K562 (cell line): Measurements from ENCODE around the gene CAPN2. TPM values are rescaled to one million over a fixed set of nuclear protein-coding genes. Genes with fewer than 3 reads are reported as not detected.
A peak's percentile ranks its signal among the peaks of the same experiment; 100 is the strongest.

ENCODE experiments used
- CBFA2T3 ChIP-seq: fragments of 450-650 bp; IDR thresholded peaks from 2 replicates; pipeline ENCODE4 v1.6.1; 2017
- MEF2D ChIP-seq: conservative IDR thresholded peaks from 2 replicates; pipeline ENCODE4 v1.6.1; 2016; ENCODE audit warnings: low read depth, missing genetic modification characterization, missing compliant biosample characterization
- NCOR1 ChIP-seq: fragments of 450-650 bp; IDR thresholded peaks from 2 replicates; pipeline ENCODE4 v1.6.1; 2016; ENCODE audit warnings: mild to moderate bottlenecking, moderate library complexity
- SMARCB1 ChIP-seq: IDR thresholded peaks from 2 replicates; pipeline ENCODE4 v1.6.1; 2011; ENCODE audit warnings: improper control_type of control experiment, low read depth; ENCODE audit not compliant: insufficient read length
- polyA plus RNA-seq, 8 experiments: library from polyadenylated mRNA; depleted of rRNA in 4 of 8; stranded (reverse) in 5 of 8; unstranded in 3 of 8; fragments of >200 nt; fragmentation: Nextera tagmentation in 2 of 8; fragmentation: Illumina TruSeq in 1 of 8; extraction: Ambion mirVana in 2 of 8; extraction: Trizol in 1 of 8; gene quantifications; 2 replicates each; pipeline versions ENCODE4 v1.2.1 to v1.2.3, GENCODE V29; 2011 to 2014; ENCODE audit warnings: inconsistent platforms in 1 of 8, missing spikeins in 1 of 8
- total RNA-seq, 7 experiments: library from RNA; depleted of rRNA in 6 of 7; stranded (reverse); fragments of >200 nt in 6 of 7; fragmentation: Illumina TruSeq in 2 of 7; extraction: Trizol in 2 of 7; gene quantifications; 2 replicates each; pipeline versions ENCODE4 v1.2.1 to v1.2.3, GENCODE V29; 2011 to 2021; ENCODE audit warnings: low replicate concordance in 1 of 7
- TF ChIP-seq, protein P1 (sequence below), 2 experiments: fragments of 450-650 bp; IDR thresholded peaks; 2 replicates each; pipeline ENCODE4 v1.6.1; 2018; ENCODE audit warnings: mild to moderate bottlenecking in 2 of 2, low read depth in 1 of 2; ENCODE audit not compliant: partially characterized antibody in 2 of 2
- TF ChIP-seq, protein P2 (sequence below): fragments of 250-450 bp; sonication (Bioruptor Pico); IDR thresholded peaks from 2 replicates; pipeline ENCODE4 v1.6.1; 2021; ENCODE audit warnings: mild to moderate bottlenecking
- TF ChIP-seq, protein P3 (sequence below), 2 experiments: fragments of 450-650 bp in 1 of 2; sonication (generic) in 1 of 2; formaldehyde crosslinking in 1 of 2; IDR thresholded peaks; 2 replicates each; pipeline versions ENCODE4 v1.7.1 to v1.9.0; 2016 to 2022; ENCODE audit warnings: inconsistent platforms in 1 of 2, mild to moderate bottlenecking in 1 of 2, missing genetic modification reagents in 1 of 2
- TF ChIP-seq, protein P4 (sequence below): fragments of 250-450 bp; sonication (Bioruptor Pico); IDR thresholded peaks from 2 replicates; pipeline ENCODE4 v1.8.0; 2022; ENCODE audit warnings: moderate library complexity, mild to moderate bottlenecking, inconsistent platforms
- TF ChIP-seq, protein P5 (sequence below): fragments of 450-650 bp; formaldehyde crosslinking; IDR thresholded peaks from 2 replicates; pipeline ENCODE4 v1.4.0; 2022; ENCODE audit warnings: mild to moderate bottlenecking, moderate library complexity
- TF ChIP-seq, protein P6 (sequence below): sonication (generic); formaldehyde crosslinking; IDR thresholded peaks from 2 replicates; pipeline ENCODE4 v1.8.0; 2022; ENCODE audit warnings: mild to moderate bottlenecking, missing genetic modification reagents

CAPN2 gene
- total and polyA plus RNA-seq, 9 of the 15 experiments (the other 6 are each of a cell fraction or from before 2014, with no cell fraction given) = 24.6 to 157 (median 101) TPM

DNA sequence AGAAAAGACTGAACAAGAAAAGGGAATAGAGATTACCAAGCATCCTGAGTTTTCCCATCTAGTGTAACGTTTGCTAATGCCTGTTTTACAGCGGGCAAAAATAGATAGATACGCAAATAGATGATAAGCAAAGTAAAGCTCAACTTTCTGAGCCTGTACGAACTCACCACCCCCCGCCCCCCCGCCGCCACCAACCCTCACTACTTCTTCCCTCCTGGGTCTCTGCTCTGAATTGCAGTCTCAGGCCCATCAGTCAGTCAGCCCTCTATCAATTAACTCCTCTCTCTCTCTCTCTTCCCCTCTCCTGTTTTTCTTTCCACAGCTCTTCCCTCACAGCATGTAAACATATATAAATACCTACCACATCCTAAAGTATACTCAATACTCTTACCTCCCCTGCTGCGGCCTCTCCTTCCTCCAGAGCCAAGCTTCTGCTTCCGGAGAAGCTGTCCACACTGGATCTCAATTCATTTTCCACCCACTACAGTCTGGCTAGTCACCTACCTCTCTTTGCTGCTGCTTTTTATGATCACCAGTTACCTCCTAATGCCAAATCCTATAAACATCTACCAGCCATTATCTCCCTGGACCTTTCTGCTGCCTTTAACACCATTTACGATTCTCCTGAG is 64.6 kb downstream of the CAPN2 start (continued):
- TF ChIP-seq, protein P1, sequence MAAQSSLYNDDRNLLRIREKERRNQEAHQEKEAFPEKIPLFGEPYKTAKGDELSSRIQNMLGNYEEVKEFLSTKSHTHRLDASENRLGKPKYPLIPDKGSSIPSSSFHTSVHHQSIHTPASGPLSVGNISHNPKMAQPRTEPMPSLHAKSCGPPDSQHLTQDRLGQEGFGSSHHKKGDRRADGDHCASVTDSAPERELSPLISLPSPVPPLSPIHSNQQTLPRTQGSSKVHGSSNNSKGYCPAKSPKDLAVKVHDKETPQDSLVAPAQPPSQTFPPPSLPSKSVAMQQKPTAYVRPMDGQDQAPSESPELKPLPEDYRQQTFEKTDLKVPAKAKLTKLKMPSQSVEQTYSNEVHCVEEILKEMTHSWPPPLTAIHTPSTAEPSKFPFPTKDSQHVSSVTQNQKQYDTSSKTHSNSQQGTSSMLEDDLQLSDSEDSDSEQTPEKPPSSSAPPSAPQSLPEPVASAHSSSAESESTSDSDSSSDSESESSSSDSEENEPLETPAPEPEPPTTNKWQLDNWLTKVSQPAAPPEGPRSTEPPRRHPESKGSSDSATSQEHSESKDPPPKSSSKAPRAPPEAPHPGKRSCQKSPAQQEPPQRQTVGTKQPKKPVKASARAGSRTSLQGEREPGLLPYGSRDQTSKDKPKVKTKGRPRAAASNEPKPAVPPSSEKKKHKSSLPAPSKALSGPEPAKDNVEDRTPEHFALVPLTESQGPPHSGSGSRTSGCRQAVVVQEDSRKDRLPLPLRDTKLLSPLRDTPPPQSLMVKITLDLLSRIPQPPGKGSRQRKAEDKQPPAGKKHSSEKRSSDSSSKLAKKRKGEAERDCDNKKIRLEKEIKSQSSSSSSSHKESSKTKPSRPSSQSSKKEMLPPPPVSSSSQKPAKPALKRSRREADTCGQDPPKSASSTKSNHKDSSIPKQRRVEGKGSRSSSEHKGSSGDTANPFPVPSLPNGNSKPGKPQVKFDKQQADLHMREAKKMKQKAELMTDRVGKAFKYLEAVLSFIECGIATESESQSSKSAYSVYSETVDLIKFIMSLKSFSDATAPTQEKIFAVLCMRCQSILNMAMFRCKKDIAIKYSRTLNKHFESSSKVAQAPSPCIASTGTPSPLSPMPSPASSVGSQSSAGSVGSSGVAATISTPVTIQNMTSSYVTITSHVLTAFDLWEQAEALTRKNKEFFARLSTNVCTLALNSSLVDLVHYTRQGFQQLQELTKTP (IDR thresholded peaks at IDR 0.05; ENCODE audit: low read depth in 1 of 2, partially characterized antibody in 2 of 2) = peak in 1 of 2 experiments; percentile 12
- TF ChIP-seq, protein P2, sequence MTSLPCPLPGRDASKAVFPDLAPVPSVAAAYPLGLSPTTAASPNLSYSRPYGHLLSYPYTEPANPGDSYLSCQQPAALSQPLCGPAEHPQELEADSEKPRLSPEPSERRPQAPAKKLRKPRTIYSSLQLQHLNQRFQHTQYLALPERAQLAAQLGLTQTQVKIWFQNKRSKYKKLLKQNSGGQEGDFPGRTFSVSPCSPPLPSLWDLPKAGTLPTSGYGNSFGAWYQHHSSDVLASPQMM = no peak
- TF ChIP-seq, protein P3, sequence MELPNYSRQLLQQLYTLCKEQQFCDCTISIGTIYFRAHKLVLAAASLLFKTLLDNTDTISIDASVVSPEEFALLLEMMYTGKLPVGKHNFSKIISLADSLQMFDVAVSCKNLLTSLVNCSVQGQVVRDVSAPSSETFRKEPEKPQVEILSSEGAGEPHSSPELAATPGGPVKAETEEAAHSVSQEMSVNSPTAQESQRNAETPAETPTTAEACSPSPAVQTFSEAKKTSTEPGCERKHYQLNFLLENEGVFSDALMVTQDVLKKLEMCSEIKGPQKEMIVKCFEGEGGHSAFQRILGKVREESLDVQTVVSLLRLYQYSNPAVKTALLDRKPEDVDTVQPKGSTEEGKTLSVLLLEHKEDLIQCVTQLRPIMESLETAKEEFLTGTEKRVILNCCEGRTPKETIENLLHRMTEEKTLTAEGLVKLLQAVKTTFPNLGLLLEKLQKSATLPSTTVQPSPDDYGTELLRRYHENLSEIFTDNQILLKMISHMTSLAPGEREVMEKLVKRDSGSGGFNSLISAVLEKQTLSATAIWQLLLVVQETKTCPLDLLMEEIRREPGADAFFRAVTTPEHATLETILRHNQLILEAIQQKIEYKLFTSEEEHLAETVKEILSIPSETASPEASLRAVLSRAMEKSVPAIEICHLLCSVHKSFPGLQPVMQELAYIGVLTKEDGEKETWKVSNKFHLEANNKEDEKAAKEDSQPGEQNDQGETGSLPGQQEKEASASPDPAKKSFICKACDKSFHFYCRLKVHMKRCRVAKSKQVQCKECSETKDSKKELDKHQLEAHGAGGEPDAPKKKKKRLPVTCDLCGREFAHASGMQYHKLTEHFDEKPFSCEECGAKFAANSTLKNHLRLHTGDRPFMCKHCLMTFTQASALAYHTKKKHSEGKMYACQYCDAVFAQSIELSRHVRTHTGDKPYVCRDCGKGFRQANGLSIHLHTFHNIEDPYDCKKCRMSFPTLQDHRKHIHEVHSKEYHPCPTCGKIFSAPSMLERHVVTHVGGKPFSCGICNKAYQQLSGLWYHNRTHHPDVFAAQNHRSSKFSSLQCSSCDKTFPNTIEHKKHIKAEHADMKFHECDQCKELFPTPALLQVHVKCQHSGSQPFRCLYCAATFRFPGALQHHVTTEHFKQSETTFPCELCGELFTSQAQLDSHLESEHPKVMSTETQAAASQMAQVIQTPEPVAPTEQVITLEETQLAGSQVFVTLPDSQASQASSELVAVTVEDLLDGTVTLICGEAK (IDR thresholded peaks at IDR 0.05) = 0 out of 2 replicates have a peak, but pooled peaks have one; percentile 34
- TF ChIP-seq, protein P3 (CRISPR knock-in tag; IDR thresholded peaks at IDR 0.05) = no peak
- peak; percentile 44; the same call in 1 of the 2 replicates for TF ChIP-seq MEF2D (tag)
- TF ChIP-seq, protein P4, sequence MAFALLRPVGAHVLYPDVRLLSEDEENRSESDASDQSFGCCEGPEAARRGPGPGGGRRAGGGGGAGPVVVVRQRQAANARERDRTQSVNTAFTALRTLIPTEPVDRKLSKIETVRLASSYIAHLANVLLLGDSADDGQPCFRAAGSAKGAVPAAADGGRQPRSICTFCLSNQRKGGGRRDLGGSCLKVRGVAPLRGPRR = no peak
- peak; percentile 37; the same call in 1 of the 2 replicates for TF ChIP-seq CBFA2T3
- no peak for TF ChIP-seq NCOR1
- TF ChIP-seq, protein P5, sequence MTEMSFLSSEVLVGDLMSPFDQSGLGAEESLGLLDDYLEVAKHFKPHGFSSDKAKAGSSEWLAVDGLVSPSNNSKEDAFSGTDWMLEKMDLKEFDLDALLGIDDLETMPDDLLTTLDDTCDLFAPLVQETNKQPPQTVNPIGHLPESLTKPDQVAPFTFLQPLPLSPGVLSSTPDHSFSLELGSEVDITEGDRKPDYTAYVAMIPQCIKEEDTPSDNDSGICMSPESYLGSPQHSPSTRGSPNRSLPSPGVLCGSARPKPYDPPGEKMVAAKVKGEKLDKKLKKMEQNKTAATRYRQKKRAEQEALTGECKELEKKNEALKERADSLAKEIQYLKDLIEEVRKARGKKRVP (CRISPR knock-in tag) = peak; percentile 23; the same call in 1 of the 2 replicates
- TF ChIP-seq, protein P6, sequence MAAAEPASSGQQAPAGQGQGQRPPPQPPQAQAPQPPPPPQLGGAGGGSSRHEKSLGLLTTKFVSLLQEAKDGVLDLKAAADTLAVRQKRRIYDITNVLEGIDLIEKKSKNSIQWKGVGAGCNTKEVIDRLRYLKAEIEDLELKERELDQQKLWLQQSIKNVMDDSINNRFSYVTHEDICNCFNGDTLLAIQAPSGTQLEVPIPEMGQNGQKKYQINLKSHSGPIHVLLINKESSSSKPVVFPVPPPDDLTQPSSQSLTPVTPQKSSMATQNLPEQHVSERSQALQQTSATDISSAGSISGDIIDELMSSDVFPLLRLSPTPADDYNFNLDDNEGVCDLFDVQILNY (CRISPR knock-in tag) = 0 out of 2 replicates have a peak, but pooled peaks have one; percentile 60
- no peak for TF ChIP-seq SMARCB1
